HepG2 (cell line): ENCODE measurements around the gene ARHGAP45. TPM values are rescaled to one million over a fixed set of nuclear protein-coding genes. Genes with fewer than 3 reads are reported as not detected.

Experiments used
- ATAC-seq: fragments of 200-7000 bp; cut with Tn5 transposase; 3 replicates; pipeline ENCODE4 v1.9.1; 2020; ENCODE audit warnings: mild to moderate bottlenecking, moderate library complexity
- Bru-seq: library from RNA; stranded (reverse); fragments of 400-500 nt; gene quantifications from one replicate; lab custom pipeline; 2021; lab: Mats Ljungman, UMichigan
- BruChase-seq, 2 experiments: library from RNA; stranded (reverse); fragments of 400-500 nt; gene quantifications; one replicate each; lab custom pipeline; 2021; lab: Mats Ljungman, UMichigan
- BruUV-seq: library from RNA; stranded (reverse); fragments of 400-500 nt; replicated peaks from 2 replicates; lab custom pipeline; 2021; lab: Mats Ljungman, UMichigan
- CTCF ChIA-PET: fragments of 300-600 bp; formaldehyde crosslinking; extraction: SDS; loops from one replicate; lab custom pipeline; 2021; ENCODE audit warnings: low total read pairs, inconsistent platforms, low intra/inter-chr PET ratio; lab: Yijun Ruan, JAX
- POLR2A ChIA-PET: fragments of 350-600 bp; sonication (Branson Sonifier 250); formaldehyde crosslinking; loops from one replicate; lab custom pipeline; 2020; ENCODE audit warnings: antibody characterized with exemption, inconsistent platforms; lab: Yijun Ruan, JAX
- DNase-seq: peaks from one replicate; pipeline ENCODE4 v3.0.0-alpha.2; 2015; ENCODE audit warnings: low spot score
- FAIRE-seq: peaks from 3 replicates; lab custom pipeline; 2011; peaks lifted over from hg19 to GRCh38; lab: Jason Lieb, UNC
- H2AFZ ChIP-seq: one replicate; pipeline ENCODE4 v1.6.1; 2011; ENCODE audit warnings: low read length, inconsistent platforms
- H3K27ac ChIP-seq: fragments of 300-600 bp; 3 replicates; pipeline ENCODE4 v1.8.0; 2011; ENCODE audit warnings: mixed run types, mild to moderate bottlenecking, mixed read lengths, low read length, inconsistent platforms; ENCODE audit not compliant: insufficient read depth; ENCODE audit errors: extremely low read length
- H3K27me3 ChIP-seq, 2 experiments: fragments of 200-600 bp in 1 of 2; 2 replicates in 1 of 2; 3 replicates in 1 of 2; pipeline versions ENCODE4 v1.6.0 to v1.8.0; 2011; ENCODE audit warnings: low read length in 2 of 2, mild to moderate bottlenecking in 2 of 2, moderate library complexity in 2 of 2, inconsistent platforms in 1 of 2; ENCODE audit not compliant: insufficient read depth in 2 of 2, control insufficient read depth in 1 of 2
- H3K36me3 ChIP-seq, 2 experiments: fragments of 200-600 bp in 1 of 2; replicated peaks in 1 of 2; 2 replicates in 1 of 2; 3 replicates in 1 of 2; pipeline versions ENCODE4 v1.5.1 to v1.8.0; 2011; ENCODE audit warnings: low read length in 2 of 2, inconsistent platforms in 1 of 2; ENCODE audit not compliant: insufficient read depth in 2 of 2, control insufficient read depth in 1 of 2
- H3K4me1 ChIP-seq: 2 replicates; pipeline ENCODE4 v1.5.1; 2012; ENCODE audit warnings: low read length, inconsistent platforms; ENCODE audit not compliant: insufficient read depth
- H3K4me2 ChIP-seq: 2 replicates; pipeline ENCODE4 v1.6.0; 2011; ENCODE audit warnings: low read depth, low read length, inconsistent platforms
- H3K4me3 ChIP-seq, 3 experiments: fragments of 200-600 bp in 1 of 3; sonication (generic), shearing (Covaris generic) in 1 of 3; replicated peaks in 1 of 3; 2 replicates each; pipeline ENCODE4 v1.5.1; 2011 to 2016; ENCODE audit warnings: low read length in 3 of 3, inconsistent platforms in 2 of 3, low read depth in 2 of 3, mild to moderate bottlenecking in 2 of 3, control low read depth in 1 of 3, mixed read lengths in 1 of 3; ENCODE audit not compliant: insufficient read depth in 1 of 3
- H3K79me2 ChIP-seq: one replicate; pipeline ENCODE4 v1.6.1; 2011; ENCODE audit warnings: low read length, inconsistent platforms; ENCODE audit not compliant: insufficient read depth
- H3K9ac ChIP-seq: 2 replicates; pipeline ENCODE4 v1.6.0; 2011; ENCODE audit warnings: mild to moderate bottlenecking, low read depth, low read length, inconsistent platforms; ENCODE audit not compliant: insufficient read depth
- H3K9me3 ChIP-seq: 2 replicates; pipeline ENCODE4 v1.5.1; 2012; ENCODE audit warnings: mild to moderate bottlenecking, low read length
- H4K20me1 ChIP-seq: 2 replicates; pipeline ENCODE4 v1.6.0; 2011; ENCODE audit warnings: inconsistent platforms, mild to moderate bottlenecking, low read length, moderate library complexity; ENCODE audit not compliant: insufficient read depth
- AGO1 ChIP-seq: fragments of 200-400 bp; formaldehyde crosslinking; IDR thresholded peaks from 2 replicates; pipeline ENCODE4 v1.6.1; 2017; ENCODE audit warnings: mild to moderate bottlenecking, low read depth, low read length, moderate library complexity; ENCODE audit not compliant: poor library complexity, severe bottlenecking
- KDM1A ChIP-seq: IDR thresholded peaks from 2 replicates; pipeline ENCODE4 v1.6.1; 2016; ENCODE audit warnings: missing compliant biosample characterization
- KDM2A ChIP-seq: sonication (generic); formaldehyde crosslinking; IDR thresholded peaks from 2 replicates; pipeline ENCODE4 v1.4.0; 2020; ENCODE audit warnings: low read depth, missing genetic modification reagents, borderline replicate concordance
- SP1 ChIP-seq, 2 experiments: fragments of 450-650 bp in 1 of 2; sonication (generic) in 1 of 2; formaldehyde crosslinking in 1 of 2; IDR thresholded peaks; 2 replicates each; pipeline versions ENCODE4 v1.4.0 to v1.6.1; 2016 to 2020; ENCODE audit warnings: missing genetic modification reagents in 1 of 2
- ZBTB7B ChIP-seq: sonication (generic); formaldehyde crosslinking; IDR thresholded peaks from 2 replicates; pipeline ENCODE4 v1.4.0; 2020; ENCODE audit warnings: missing genetic modification reagents
- ZNF205 ChIP-seq: IDR thresholded peaks from 2 replicates; pipeline ENCODE4 v1.6.1; 2018; ENCODE audit warnings: missing biosample characterization, missing genetic modification reagents
- ZNF546 ChIP-seq: sonication (generic); formaldehyde crosslinking; conservative IDR thresholded peaks from 2 replicates; pipeline ENCODE4 v1.8.1; 2023; ENCODE audit warnings: mild to moderate bottlenecking, missing genetic modification reagents
- ZNF547 ChIP-seq: sonication (generic); formaldehyde crosslinking; IDR thresholded peaks from 2 replicates; pipeline ENCODE4 v1.5.1; 2020; ENCODE audit warnings: mild to moderate bottlenecking, missing genetic modification reagents
- ZNF629 ChIP-seq: sonication (generic); formaldehyde crosslinking; conservative IDR thresholded peaks from 2 replicates; pipeline ENCODE4 v1.5.0; 2020; ENCODE audit warnings: missing genetic modification reagents
- ZZZ3 ChIP-seq: sonication (generic); formaldehyde crosslinking; IDR thresholded peaks from 2 replicates; pipeline ENCODE4 v1.4.0; 2020; ENCODE audit warnings: missing genetic modification reagents, mild to moderate bottlenecking, borderline replicate concordance
- WGBS: methylation state at CpG from one replicate; pipeline ENCODE4 v1.1.6; 2017; ENCODE audit warnings: low lambda C conversion rate; 5-methylcytosine and 5-hydroxymethylcytosine counted together
- in situ Hi-C: cut with HindIII; loops from 2 replicates; pipeline ENCODE4 v1.10.0; 2017; ENCODE audit warnings: low pct_unique_long_range_greater_than_20kb; ENCODE audit not compliant: extremely low pct_ligation_motif_present
- intact Hi-C: fragments of 100-400 bp; cut with micrococcal nuclease; formaldehyde crosslinking; loops from one replicate; pipeline ENCODE4 v1.10.0; 2022; ENCODE audit not compliant: unreplicated experiment
- long read RNA-seq, 2 experiments: library from RNA in 1 of 2; library from polyadenylated mRNA in 1 of 2; stranded (forward) in 1 of 2; unstranded in 1 of 2; transcript quantifications; one replicate each; pipeline ENCODE4 v2.0.0, GENCODE V29; 2019 to 2022
- polyA minus RNA-seq, 3 experiments: library from RNA; depleted of rRNA, polyadenylated mRNA; stranded (reverse); fragments of >200 nt; gene quantifications; 2 replicates each; pipeline ENCODE4 v1.2.3, GENCODE V29; 2011; ENCODE audit warnings: low replicate concordance in 1 of 3
- polyA plus RNA-seq, 8 experiments: library from polyadenylated mRNA; depleted of rRNA in 3 of 8; stranded (reverse) in 7 of 8; unstranded in 1 of 8; fragments of >200 nt; fragmentation: Illumina TruSeq in 4 of 8; extraction: Trizol in 4 of 8; gene quantifications; 2 replicates each; pipeline versions ENCODE4 v1.2.1 to v1.2.3, GENCODE V29; 2011 to 2016; ENCODE audit warnings: low read depth in 4 of 8, missing spikeins in 1 of 8, mixed read lengths in 1 of 8; ENCODE audit not compliant: insufficient read depth in 1 of 8
- total RNA-seq, 5 experiments: library from RNA; depleted of rRNA; stranded (reverse); fragments of >200 nt; fragmentation: Illumina TruSeq; extraction: Trizol; gene quantifications; 2 replicates each; pipeline ENCODE4 v1.2.3, GENCODE V29; 2016; ENCODE audit warnings: low read depth in 1 of 5
- TF ChIP-seq, protein P1 (sequence below): sonication (generic); formaldehyde crosslinking; IDR thresholded peaks from 2 replicates; pipeline ENCODE4 v1.4.0; 2020; ENCODE audit warnings: missing genetic modification reagents

Gene ARHGAP45, protein sequence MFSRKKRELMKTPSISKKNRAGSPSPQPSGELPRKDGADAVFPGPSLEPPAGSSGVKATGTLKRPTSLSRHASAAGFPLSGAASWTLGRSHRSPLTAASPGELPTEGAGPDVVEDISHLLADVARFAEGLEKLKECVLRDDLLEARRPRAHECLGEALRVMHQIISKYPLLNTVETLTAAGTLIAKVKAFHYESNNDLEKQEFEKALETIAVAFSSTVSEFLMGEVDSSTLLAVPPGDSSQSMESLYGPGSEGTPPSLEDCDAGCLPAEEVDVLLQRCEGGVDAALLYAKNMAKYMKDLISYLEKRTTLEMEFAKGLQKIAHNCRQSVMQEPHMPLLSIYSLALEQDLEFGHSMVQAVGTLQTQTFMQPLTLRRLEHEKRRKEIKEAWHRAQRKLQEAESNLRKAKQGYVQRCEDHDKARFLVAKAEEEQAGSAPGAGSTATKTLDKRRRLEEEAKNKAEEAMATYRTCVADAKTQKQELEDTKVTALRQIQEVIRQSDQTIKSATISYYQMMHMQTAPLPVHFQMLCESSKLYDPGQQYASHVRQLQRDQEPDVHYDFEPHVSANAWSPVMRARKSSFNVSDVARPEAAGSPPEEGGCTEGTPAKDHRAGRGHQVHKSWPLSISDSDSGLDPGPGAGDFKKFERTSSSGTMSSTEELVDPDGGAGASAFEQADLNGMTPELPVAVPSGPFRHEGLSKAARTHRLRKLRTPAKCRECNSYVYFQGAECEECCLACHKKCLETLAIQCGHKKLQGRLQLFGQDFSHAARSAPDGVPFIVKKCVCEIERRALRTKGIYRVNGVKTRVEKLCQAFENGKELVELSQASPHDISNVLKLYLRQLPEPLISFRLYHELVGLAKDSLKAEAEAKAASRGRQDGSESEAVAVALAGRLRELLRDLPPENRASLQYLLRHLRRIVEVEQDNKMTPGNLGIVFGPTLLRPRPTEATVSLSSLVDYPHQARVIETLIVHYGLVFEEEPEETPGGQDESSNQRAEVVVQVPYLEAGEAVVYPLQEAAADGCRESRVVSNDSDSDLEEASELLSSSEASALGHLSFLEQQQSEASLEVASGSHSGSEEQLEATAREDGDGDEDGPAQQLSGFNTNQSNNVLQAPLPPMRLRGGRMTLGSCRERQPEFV
- total RNA-seq (2016; rRNA removed; fragmentation: Illumina TruSeq; extraction: Trizol) (0.48 and 0.84 TPM in 2 replicates), polyA plus RNA-seq (2011; rRNA removed) (32.0 and 40.3 TPM in 2 replicates), polyA minus RNA-seq (2011; rRNA and poly(A)+ RNA removed; ENCODE audit: low replicate concordance) (18.3 and 37.9 TPM in 2 replicates), Bru-seq, nascent RNA (percentile 27 among the genes with signal in this experiment), BruChase-seq, experiment 1, labeled RNA remaining after a 6-hour chase (percentile 39 among the genes with signal in this experiment), BruChase-seq, experiment 2, labeled RNA remaining after a 2-hour chase (percentile 30 among the genes with signal in this experiment)
- total RNA-seq (2016; cell fraction: cytosol; rRNA removed; fragmentation: Illumina TruSeq; extraction: Trizol; ENCODE audit: low read depth), result 0.35 and 0.51 TPM in 2 replicates
- 0.16 and 0.50 TPM in 2 replicates for total RNA-seq (2016; cell fraction: insoluble cytoplasmic fraction; rRNA removed; fragmentation: Illumina TruSeq; extraction: Trizol)
- 0.38 and 0.40 TPM in 2 replicates for total RNA-seq (2016; cell fraction: membrane; rRNA removed; fragmentation: Illumina TruSeq; extraction: Trizol)
- 0.28 and 0.63 TPM in 2 replicates for total RNA-seq (2016; cell fraction: nucleus; rRNA removed; fragmentation: Illumina TruSeq; extraction: Trizol)
- 17.7 and 31.9 TPM in 2 replicates for polyA plus RNA-seq (2011; cell fraction: cytosol; rRNA removed)
- polyA plus RNA-seq (2011; cell fraction: nucleus; rRNA removed), result 222 and 325 TPM in 2 replicates
- 21.8 and 23.4 TPM in 2 replicates for polyA plus RNA-seq (2012)
- not detected in 2 replicates for polyA plus RNA-seq (2016; cell fraction: cytosol; fragmentation: Illumina TruSeq; extraction: Trizol; ENCODE audit: low read depth)
- polyA plus RNA-seq (2016; cell fraction: insoluble cytoplasmic fraction; fragmentation: Illumina TruSeq; extraction: Trizol; ENCODE audit: low read depth), result 0.41 and 0.69 TPM in 2 replicates
- not detected in 2 replicates for polyA plus RNA-seq (2016; cell fraction: membrane; fragmentation: Illumina TruSeq; extraction: Trizol; ENCODE audit: low read depth)
- 1.5 TPM in 2 replicates for polyA plus RNA-seq (2016; cell fraction: nucleus; fragmentation: Illumina TruSeq; extraction: Trizol; ENCODE audit: insufficient read depth, low read depth)
- 19.3 and 20.1 TPM in 2 replicates for polyA minus RNA-seq (2011; cell fraction: cytosol; rRNA and poly(A)+ RNA removed)
- 25.0 and 29.0 TPM in 2 replicates for polyA minus RNA-seq (2011; cell fraction: nucleus; rRNA and poly(A)+ RNA removed)
- long read RNA-seq, experiment 1, full-length matches to known transcripts, result 2 of 4 reads
- long read RNA-seq, experiment 1, partial matches to known transcripts, result 2 of 4 reads
- long read RNA-seq, experiment 1, other reads (novel, unspliced or antisense), result 0 of 4 reads
- long read RNA-seq, experiment 2, full-length matches to known transcripts, result 3 of 8 reads
- long read RNA-seq, experiment 2, partial matches to known transcripts, result 4 of 8 reads
- long read RNA-seq, experiment 2, other reads (novel, unspliced or antisense), result 1 of 8 reads

- ATAC-seq (peak; percentile 30), FAIRE-seq (no peak), DNase-seq (no peak)
- Histone ChIP-seq H2AFZ (no peak within 1 kb of the TSS), H3K4me3 (peak within 1 kb of the TSS; percentile 71 to 78 (median 77)), H4K20me1 (no peaks in the 10 kb centered on the region), H3K79me2 (no peaks in the 10 kb centered on the region), H3K27ac (no peak within 1 kb of the TSS), H3K36me3 (no peaks in the 10 kb centered on the region), H3K27me3 (no peaks in the 10 kb centered on the region), H3K4me1 (peaks cover 37% of the 10 kb centered on the region), H3K9ac (peak within 1 kb of the TSS; percentile 54; the same call in 1 of the 2 replicates), H3K4me2 (peak within 1 kb of the TSS; percentile 86), H3K9me3 (no peaks in the 10 kb centered on the region)
- CTCF ChIA-PET, result no interaction called here
- intact Hi-C loops, result no loop called here
- BruUV-seq, result no TSS peak
- in situ Hi-C loops, result loop anchor here (5.0 kb wide), 1 partner anchor 35 kb away; the partner anchor contains the start of gene GPX4
- POLR2A ChIA-PET, result interaction anchor here (0.6 to 2.7 kb wide), 14 partner anchors 9 to 202 kb away, joined by 3 to 9 read pairs (median 4); partner anchors contain the start of genes CIRBP, CNN2, GPX4 and RNU6-2
- 0% methylated on average over 3 of the region's 61 CpGs for WGBS
- TF ChIP-seq ZNF546 (CRISPR knock-in tag) (peak; percentile 53; the same call in 1 of the 2 replicates), SP1 (IDR thresholded peaks at IDR 0.05) (no peak), SP1 (CRISPR knock-in tag; IDR thresholded peaks at IDR 0.05) (peak; percentile 61; the same call in 1 of the 2 replicates), AGO1 (peak; percentile 78), ZNF205 (CRISPR knock-in tag) (0 out of 2 replicates have a peak, but pooled peaks have one; percentile 15), ZZZ3 (no peak), ZNF629 (CRISPR knock-in tag) (peak; percentile 99), ZNF547 (CRISPR knock-in tag) (no peak; the same call in 1 of the 2 replicates), KDM2A (peak; percentile 21; the same call in 1 of the 2 replicates), ZBTB7B (0 out of 2 replicates have a peak, but pooled peaks have one; percentile 18), KDM1A (CRISPR knock-in tag) (0 out of 2 replicates have a peak, but pooled peaks have one; percentile 57)
- TF ChIP-seq, protein P1, sequence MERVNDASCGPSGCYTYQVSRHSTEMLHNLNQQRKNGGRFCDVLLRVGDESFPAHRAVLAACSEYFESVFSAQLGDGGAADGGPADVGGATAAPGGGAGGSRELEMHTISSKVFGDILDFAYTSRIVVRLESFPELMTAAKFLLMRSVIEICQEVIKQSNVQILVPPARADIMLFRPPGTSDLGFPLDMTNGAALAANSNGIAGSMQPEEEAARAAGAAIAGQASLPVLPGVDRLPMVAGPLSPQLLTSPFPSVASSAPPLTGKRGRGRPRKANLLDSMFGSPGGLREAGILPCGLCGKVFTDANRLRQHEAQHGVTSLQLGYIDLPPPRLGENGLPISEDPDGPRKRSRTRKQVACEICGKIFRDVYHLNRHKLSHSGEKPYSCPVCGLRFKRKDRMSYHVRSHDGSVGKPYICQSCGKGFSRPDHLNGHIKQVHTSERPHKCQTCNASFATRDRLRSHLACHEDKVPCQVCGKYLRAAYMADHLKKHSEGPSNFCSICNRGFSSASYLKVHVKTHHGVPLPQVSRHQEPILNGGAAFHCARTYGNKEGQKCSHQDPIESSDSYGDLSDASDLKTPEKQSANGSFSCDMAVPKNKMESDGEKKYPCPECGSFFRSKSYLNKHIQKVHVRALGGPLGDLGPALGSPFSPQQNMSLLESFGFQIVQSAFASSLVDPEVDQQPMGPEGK (CRISPR knock-in tag), result peak; percentile 74
Measured at GRCh38 chr19:1066748-1067340, at the start of gene ARHGAP45. ARHGAP45 (plus strand) TSS chr19:1067167; CDS start chr19:1067406, 239 bp downstream.
